ENCODE measurements around the gene PLTP. TPM values are rescaled to one million over a fixed set of nuclear protein-coding genes. Genes with fewer than 3 reads are reported as not detected.

PLTP gene
- total and polyA plus RNA-seq, 2 of the 13 experiments (the other 11 are each of a cell fraction or from before 2014, with no cell fraction given): 16.9 to 28.6 TPM

- TF ChIP-seq ZNF407 (CRISPR knock-in tag; IDR thresholded peaks at IDR 0.05; ENCODE audit: not compliant biosample characterization) (no peak), ZNF317 (CRISPR knock-in tag; IDR thresholded peaks at IDR 0.05) (0 out of 2 replicates have a peak, but pooled peaks have one; percentile 16), SP2 (CRISPR knock-in tag; IDR thresholded peaks at IDR 0.05) (no peak; the same call in 1 of the 2 replicates), ZBTB14 (CRISPR knock-in tag; IDR thresholded peaks at IDR 0.05) (no peak), BRD4 (CRISPR knock-in tag; IDR thresholded peaks at IDR 0.05) (no peak), HOMEZ (CRISPR knock-in tag; IDR thresholded peaks at IDR 0.05; ENCODE audit: low read depth) (no peak), ATF6 (CRISPR knock-in tag; conservative IDR thresholded peaks at IDR 0.05) (no peak), RBM39 (IDR thresholded peaks at IDR 0.05; ENCODE audit: low read depth, low read length, poor library complexity, severe bottlenecking) (no peak), ZNF556 (CRISPR knock-in tag; IDR thresholded peaks at IDR 0.05; ENCODE audit: borderline replicate concordance) (no peak), KDM2A (CRISPR knock-in tag; IDR thresholded peaks at IDR 0.05; ENCODE audit: borderline replicate concordance, low read depth) (no peak), JUNB (CRISPR knock-in tag; IDR thresholded peaks at IDR 0.05; ENCODE audit: borderline replicate concordance) (no peak), ZNF788 (CRISPR knock-in tag; IDR thresholded peaks at IDR 0.05; ENCODE audit: borderline replicate concordance) (no peak), ZNF549 (CRISPR knock-in tag; IDR thresholded peaks at IDR 0.05) (no peak), HDAC6 (IDR thresholded peaks at IDR 0.05; ENCODE audit: low read depth, low read length) (no peak), ZMYM3 (CRISPR knock-in tag; IDR thresholded peaks at IDR 0.05) (no peak), ZBTB42 (CRISPR knock-in tag; IDR thresholded peaks at IDR 0.05) (no peak), GLI4 (CRISPR knock-in tag; IDR thresholded peaks at IDR 0.05; ENCODE audit: borderline replicate concordance) (no peak)
These were observed 23.6 kb upstream of the PLTP start (continued) for GRCh38 chr20:45935416-45936046.

Data from HepG2 (cell line).